HG03097 (cell line): ENCODE measurements around the gene PGRMC2.
A peak's percentile ranks its signal among the peaks of the same experiment; 100 is the strongest.

ENCODE experiments used
- ATAC-seq: cut with Tn5 transposase; IDR thresholded peaks from one replicate; pipeline ENCODE4 v1.9.1; 2021; ENCODE audit not compliant: unreplicated experiment, low FRiP score

PGRMC2 gene

DNA sequence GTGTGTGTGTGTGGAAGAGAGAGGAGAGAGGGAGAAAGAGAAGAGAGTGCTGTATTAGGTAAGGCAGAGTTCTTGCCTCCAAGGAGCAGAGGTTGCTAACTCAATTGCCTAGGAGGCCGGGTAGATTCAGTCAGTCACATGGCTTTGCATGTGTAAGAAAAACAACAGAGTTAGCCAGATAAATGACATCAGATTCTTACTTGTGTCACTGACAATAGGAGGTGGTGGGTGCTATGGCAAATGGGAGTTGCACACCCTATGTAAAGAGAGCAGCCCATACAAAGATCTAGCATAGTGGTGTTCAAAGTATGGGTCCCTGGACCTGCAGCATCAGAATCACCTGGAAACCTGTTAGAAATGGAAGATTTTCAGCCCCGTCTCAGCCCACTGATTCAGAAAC is 14.4 kb upstream of the PGRMC2 start:
- no peak for ATAC-seq

DNA sequence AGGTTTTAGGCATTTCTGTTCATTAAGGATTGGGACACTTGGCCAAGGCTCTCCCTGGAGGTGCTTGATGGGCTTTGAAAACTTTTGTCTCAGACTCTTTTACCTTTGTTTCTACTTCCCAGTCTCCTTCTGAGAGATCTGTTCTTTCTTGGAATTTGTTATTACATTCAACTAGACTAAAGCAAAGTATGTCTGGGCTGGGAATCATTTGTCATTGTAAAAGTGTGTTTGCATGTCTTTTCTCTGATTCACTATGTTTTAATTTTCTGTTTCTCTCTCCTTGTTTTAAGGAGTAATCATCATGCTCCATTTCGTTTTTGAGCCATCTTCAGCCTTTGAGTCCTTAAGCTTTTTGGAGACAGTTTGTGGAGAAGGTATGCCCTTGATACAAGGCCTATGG is 12.2 kb upstream of the PGRMC2 start:
- ATAC-seq: no peak

GRCh38 chr4:128298852-128299251 is 11.2 kb upstream of the PGRMC2 start:
- ATAC-seq: no peak

DNA sequence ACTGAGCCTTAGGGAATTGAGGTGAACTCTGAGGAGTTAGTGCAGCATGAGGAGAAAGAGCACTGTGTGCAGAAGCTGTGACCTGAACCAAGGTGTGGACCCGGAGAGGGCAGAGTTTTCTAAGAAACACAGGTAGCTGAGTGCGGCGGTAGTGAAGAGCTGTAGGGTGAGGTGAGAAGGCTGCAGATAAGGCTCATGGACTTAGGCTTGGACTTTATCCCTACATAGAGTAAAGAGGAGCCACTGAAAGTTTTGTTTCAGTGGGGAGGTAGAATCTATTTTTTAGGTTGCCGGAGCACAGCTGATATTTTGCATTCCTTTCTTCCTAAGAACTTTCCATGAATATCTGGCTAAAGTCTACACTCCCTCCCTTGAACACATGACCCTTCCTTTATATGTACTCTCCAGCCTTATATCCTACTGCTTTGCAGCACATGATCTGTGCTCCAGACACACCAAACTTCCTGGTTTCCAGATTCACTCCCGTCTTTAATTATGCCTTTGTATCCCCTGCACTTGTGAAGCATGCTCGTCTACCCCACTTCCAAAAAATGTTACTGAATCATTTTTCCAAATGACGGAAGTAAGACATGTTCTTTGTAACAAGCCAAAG is 10.6 kb upstream of the PGRMC2 start:
- no peak for ATAC-seq

DNA sequence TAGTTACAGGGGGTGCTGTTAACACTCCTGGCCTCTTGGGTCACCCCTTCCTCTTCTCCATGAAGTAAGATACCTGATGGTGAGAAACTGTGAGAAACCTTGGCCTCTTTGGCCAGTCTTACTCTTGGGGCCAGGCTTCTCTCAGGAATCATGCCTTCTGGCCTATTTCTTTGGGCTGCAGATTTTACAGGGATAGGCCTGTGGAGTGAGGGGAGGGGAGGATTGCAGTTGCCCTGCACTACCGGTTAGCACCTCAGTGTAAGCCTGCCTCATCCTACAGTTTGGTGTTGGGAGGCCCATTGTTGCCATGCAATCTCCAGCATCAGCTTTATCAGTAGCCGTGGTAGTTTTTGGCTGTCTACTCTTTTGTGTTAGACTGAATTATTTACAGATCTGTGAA is 7.6 kb upstream of the PGRMC2 start:
- no peak for ATAC-seq

DNA sequence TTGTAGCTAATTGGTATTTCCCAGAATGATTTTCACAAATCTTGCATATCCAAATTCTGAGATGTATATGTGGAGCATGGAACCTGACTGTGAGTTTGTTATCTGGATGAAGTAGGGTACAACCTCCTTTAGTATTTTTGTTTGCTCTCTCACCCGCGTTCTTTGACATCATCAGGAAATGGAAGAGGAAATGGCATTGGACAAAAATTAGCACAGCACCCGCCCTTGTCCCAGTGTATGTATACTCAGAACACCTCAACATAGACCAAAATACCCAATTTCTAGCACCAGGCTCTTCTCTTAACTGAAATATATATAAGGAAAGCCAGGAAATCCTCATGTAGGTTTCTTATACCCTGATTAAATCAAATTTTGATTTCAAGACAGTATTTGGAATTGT is 6.9 kb upstream of the PGRMC2 start:
- no peak for ATAC-seq

- no peak for ATAC-seq
Measured at GRCh38 chr4:128292349-128292748, 4.7 kb upstream of the PGRMC2 start.

DNA sequence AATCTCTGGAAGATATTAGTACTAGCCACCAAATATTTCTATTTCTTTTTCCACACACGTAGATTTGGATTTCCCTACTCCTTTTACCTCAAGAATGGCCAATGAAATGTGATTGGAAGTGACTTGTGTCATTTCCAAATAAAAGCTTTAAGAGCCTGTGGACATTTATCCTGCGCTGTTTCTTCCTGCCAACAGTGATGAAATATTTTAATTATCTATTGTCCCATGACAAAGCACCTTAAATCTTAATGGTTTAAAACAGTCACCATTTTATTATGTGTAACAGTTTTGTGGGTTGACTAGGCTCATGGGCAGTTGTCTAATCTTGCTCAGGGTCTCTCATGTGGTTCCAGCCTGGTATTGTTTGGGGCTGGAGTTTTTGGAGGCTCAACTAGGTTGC is 3.5 kb upstream of the PGRMC2 start:
- ATAC-seq: no peak

GRCh38 chr4:128290526-128290925 is 2.9 kb upstream of the PGRMC2 start:
- ATAC-seq: no peak

DNA sequence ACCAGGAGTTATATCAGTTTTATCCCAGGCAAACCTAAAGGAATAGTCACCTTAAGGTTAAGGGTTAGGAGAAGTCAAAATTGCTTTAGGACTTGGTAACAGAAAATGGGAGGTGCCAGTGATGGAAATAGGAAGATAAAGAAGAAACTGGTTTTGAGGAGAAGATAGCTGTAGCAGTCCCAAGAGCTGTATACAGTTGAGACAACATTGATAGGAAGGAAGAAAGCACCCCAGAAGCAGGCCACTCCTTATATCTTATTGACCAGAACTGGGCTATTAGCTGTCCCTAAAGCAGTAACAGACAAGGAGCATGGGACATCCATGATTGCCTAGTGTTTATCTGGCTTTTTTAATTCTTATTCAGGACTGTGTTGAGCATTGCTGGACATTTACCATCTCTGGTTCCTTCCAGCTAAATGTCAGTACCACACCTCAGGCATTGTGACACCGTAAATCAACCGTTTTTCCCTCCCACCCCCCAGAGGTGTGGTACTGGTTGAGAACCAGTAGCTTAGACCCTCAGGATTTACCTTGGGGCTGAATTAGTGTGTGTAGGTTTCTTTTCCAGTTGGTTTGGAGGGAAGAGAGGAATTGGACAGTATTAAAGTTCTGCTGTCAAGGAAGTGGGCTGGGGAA is 2.0 kb upstream of the PGRMC2 start:
- no peak for ATAC-seq

- no peak for ATAC-seq
Measured at GRCh38 chr4:128288689-128289106, 1.1 kb upstream of the PGRMC2 start.

DNA sequence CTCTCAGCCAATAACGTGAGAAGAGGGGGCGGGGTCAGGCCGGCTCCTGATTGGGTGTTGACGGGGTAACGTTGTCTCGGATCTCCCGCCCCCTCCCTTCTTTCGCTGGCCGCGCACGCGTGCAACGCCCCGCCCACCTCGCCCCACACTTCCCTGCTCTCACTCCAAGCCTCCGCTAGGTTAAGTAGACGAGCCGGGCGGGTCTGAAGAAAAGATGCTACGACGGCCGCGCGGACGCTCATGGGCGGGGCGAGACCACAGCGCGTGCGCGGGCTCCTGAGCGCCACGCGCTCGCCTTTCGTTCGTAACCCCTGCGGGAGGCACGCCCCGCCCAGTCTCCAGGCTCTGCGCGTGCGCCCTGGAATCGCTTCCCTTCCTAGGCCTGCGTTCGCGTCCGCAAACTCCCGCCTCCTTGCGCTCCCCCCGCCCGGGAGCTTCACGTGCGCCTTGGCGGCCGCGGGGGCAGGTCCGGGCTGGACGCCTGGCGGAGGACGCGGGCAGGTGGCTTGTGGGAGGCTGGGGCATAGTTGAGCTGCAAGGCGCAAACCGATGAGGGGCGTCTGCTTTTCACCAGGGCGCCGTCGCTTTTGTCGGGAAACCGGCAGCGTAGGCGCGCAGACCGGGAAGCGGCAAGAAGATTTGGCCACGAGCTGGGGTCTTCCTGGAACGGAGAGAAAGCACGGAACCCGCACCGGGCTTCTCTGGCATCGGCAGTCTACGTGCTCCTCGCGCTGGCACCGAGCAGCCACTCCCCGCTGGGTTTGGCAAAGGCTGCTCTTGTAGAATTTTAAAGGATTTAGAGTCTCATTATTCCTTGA is 467 bp upstream of the PGRMC2 start:
- peak; percentile 83 for ATAC-seq

- ATAC-seq: peak; percentile 16
Measured at GRCh38 chr4:128286474-128287058, 1.0 kb downstream of the PGRMC2 start.

- no peak for ATAC-seq
Measured at GRCh38 chr4:128285085-128285997, 2.3 kb downstream of the PGRMC2 start.

DNA sequence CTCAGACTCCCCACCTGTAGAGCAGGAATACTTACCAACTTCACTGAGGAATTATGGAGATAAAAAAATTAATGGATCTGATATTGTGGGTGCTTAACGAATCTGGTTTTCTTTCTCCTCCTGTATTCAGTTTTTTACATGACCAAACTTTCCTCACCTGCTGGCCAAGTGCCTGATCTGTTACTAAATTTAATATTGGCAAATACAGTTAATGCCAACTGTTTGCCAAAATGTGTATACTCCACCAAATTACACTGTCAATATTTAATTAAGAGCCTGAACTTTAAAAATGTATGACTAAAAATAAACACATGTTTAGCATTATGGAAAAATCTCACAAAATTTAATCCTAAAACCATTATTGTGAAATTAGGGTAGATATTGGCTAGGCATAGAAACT is 3.3 kb downstream of the PGRMC2 start:
- ATAC-seq: no peak

GRCh38 chr4:128283071-128283470 is 4.5 kb downstream of the PGRMC2 start:
- no peak for ATAC-seq

GRCh38 chr4:128282516-128282915 is 5.1 kb downstream of the PGRMC2 start:
- ATAC-seq: no peak

GRCh38 chr4:128281354-128281753 is 6.3 kb downstream of the PGRMC2 start:
- no peak for ATAC-seq

GRCh38 chr4:128279624-128280225 is 7.9 kb downstream of the PGRMC2 start:
- ATAC-seq: no peak

DNA sequence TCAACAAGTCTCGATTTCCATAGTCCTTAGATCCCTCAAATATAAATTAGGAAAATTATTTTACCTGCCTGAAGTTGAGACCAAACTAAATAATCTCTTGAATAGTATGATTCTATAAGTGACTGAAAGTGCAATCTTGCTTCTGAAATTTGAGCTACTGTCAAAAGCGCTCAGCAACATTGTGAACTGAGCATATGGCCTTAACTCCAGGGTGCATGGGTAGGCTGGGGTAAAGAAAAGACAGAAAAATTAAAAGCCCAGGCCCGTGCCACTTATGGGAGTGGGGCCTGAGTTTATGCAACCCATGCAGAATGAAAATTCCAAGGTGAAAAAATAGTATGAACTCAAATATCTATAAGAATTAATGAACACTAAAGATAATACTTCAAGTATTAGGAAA is 9.8 kb downstream of the PGRMC2 start:
- ATAC-seq: no peak
